SIG-M5 treated with dmso at 0.1 percent for 504 hours (cell line): ENCODE data around the gene SLC23A3.

Source experiments
- DNase-seq: peaks from one replicate; lab custom pipeline; 2025; ENCODE audit not compliant: unreplicated experiment; lab: John Stamatoyannopoulos, UW

SLC23A3 gene

DNA sequence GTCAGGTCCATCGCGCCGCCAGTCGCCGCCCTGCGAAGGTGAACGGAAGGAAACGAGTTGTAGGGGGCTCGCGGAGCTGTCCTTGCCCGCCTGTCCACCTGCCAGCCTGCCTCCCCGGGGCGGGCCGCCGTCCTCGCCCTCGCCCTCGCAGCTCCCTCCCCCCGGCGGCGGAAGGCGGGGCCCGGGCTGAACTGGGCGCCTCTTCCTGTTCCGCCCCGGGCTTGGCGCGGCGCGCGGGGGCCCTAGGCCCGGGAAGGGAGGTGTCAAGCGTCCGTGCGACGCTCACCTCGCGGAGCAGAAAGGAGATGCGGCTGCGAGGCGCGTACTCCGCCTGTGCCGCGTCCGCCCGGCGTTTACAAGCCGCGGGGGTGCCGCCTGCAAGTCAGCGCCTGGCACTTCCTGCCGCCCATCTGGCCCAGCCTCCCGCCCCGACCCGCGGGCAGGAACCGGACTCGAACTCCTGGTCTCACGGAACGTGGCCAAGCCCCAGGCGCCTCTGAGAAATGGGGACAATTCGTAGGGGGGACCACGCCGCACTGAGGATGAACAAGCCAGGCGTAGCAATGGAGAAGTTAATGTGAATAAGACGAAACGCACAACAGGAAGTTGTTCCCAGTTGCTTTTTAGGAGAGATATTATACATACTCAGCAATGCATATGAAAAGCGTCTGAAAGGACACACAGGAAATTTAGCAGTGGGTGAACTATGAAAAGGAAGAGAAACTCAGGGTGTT is 7.2 kb upstream of the SLC23A3 start, which contains the start of gene CNPPD1:
TSS of gene CNPPD1 (minus strand) at position 108 of the 734 bp plus-strand sequence. CDS start at position 11, 97 bp downstream.
- DNase-seq = peak; percentile 78

GRCh38 chr2:219175928-219176817 is 6.3 kb upstream of the SLC23A3 start:
- peak; percentile 70 for DNase-seq

- no peak for DNase-seq
These were observed 5.7 kb upstream of the SLC23A3 start for GRCh38 chr2:219175486-219175885.

GRCh38 chr2:219174801-219175200 is 5.0 kb upstream of the SLC23A3 start:
- DNase-seq = no peak

- no peak for DNase-seq
These were observed 4.3 kb upstream of the SLC23A3 start for GRCh38 chr2:219174146-219174545.

- no peak for DNase-seq
These were observed 3.3 kb upstream of the SLC23A3 start for GRCh38 chr2:219173176-219173575.

- no peak for DNase-seq
These were observed 2.7 kb upstream of the SLC23A3 start for GRCh38 chr2:219172231-219173154.

- DNase-seq = peak; percentile 48
These were observed 1.4 kb upstream of the SLC23A3 start for GRCh38 chr2:219171231-219171651.

DNA sequence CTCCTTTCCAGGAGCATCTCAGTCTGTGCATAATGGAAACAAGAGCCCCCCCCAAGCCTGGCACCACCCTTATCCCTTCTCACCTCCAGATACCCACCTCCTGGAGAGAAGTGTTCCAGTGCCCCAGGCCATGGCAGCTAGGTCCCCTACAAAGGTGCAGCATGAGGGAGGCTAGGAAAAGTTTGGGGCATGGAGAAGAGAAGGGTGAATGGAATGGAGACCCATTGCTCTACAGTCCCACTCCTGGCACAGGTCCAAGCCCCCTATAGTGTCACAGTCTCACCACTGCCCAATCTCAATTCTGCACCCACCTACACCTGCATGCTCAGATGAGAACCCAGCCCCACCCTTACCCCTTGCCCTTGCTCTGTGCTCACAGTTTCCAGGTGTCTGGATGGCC is 897 bp downstream of the SLC23A3 start:
- no peak for DNase-seq

DNA sequence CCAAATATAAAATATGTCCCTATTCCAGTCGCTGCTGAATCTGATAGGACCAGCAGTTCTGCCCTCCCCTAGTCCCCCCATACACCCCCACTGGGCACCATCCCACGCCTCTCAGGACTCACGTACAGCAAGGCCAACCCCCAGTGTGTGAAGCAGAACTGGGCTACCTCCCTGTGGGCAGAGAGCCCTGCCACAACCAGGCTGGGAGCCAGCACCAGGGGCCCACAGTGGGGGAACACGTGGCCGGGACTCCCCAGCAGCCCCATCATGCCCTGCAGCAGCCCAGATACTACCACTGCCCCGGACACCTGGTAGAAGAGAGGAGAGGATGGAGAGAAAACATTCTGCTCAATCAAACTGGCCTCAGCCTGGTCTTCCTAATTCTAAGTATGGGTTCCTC is 1.3 kb downstream of the SLC23A3 start:
- DNase-seq = no peak

GRCh38 chr2:219167997-219168396 is 1.8 kb downstream of the SLC23A3 start:
- DNase-seq = no peak

- DNase-seq = no peak
These were observed 4.5 kb downstream of the SLC23A3 start for GRCh38 chr2:219165058-219165911.

DNA sequence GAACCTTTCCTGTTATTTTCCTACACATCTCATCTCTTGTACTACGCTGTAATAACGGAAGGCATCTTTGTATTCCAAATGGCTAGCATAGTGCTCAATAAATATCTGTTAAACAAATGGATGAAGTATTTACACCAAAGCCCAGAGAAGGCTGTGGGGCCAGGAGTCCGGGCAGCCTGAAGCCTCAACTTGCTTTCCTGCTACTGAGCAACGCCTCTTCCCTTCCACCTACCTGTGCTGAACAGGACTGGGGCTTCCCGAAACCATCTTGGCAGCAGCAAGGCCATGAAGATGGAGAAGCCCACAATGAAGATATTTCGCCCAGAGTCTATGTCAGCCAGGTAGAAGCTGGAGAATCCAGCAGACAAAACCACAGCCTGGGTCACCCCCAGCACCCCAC is 6.7 kb downstream of the SLC23A3 start:
- DNase-seq = no peak

DNA sequence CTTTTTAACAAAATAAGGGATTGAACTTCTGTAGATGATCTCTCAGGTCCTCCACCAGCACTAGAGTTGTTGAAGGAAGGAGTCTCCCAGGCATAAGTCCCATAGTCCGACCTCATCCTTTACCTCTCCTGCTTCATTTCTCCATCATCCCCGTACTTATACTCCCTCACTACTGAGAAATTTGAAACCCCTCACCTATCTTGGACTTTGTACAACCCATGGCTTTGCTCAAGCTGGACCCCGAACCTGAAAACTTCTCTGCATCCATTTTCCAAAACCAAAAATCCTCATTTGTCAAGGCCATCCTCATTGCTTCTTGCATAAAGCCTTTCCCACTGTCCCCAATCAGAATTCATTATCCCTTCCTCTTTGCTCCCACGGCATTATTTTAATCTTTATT is 8.7 kb downstream of the SLC23A3 start:
- DNase-seq = no peak

- DNase-seq = peak; percentile 84
These were observed 9.4 kb downstream of the SLC23A3 start, which contains the start of gene NHEJ1 for GRCh38 chr2:219160186-219161017. TSS of gene NHEJ1 (minus strand) at chr2:219160815. CDS start at chr2:219158362, 2,453 bp downstream.

- DNase-seq = no peak
These were observed 10.1 kb downstream of the SLC23A3 start for GRCh38 chr2:219159771-219160185.

DNA sequence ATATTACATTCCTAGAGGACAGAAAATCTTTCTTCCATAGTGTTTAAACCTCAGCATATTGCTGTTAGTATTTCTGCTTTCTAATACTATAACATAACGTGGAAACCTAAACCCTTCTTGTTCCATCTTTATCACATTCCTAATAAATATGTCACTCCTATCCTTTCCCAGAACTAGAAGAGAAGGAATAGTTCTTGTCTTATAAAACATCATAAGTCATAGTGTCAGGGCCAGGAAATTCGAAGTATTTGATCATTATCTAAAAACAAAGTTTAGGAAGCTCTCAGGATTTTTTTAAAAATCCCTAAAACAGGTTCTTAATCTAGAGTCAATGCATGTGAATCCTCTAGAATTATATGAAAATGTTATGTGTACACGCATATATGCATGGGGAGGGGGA is 11.2 kb downstream of the SLC23A3 start:
- no peak for DNase-seq

DNA sequence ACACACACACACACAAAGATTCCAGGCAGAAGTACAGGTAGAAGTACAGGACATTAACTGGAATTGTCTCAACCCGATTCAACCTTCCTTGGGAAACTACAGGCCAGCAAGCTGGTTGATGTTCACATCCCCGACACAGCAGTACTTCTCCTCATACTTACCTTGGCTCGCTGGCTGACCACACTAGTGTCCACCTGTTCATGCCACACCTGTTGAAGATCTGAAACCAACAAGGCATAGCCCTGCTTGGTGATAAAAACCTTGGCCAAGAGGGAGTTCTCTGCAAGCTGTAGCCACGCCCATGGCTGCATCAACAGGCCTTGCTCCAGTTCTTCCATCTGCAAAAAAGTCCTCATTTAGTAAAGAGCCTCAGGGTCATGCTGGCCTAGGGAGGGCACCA is 11.8 kb downstream of the SLC23A3 start:
- DNase-seq = no peak

- DNase-seq = no peak
These were observed 12.4 kb downstream of the SLC23A3 start for GRCh38 chr2:219157396-219157795.
